ENCODE measurements around the gene PEF1.
"Not testable (repeated sequence)": the region's sequence is repeated elsewhere in the genome, so short reads cannot be mapped to it uniquely, and the experiment has no call there.

Gene PEF1

DNA sequence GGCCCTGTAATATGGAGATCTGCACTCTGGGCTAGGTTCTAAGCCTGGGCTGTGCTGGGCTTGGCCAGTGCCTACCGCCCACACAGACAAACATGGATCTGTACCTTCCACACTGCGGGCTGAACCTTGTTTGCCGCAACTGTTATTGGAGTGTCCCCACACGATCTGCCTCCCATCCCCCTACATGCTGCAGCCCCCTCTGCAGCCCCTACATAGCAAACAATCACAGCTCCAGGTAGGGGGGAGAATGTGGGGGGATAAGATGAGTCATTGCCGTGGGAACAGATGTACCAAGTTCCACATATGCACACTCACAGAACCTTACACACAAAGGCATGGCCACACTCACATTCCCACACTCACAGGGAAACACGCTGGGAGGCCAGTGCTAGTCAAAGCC is 29.3 kb downstream of the PEF1 start:
- no peak for DNase-seq

DNA sequence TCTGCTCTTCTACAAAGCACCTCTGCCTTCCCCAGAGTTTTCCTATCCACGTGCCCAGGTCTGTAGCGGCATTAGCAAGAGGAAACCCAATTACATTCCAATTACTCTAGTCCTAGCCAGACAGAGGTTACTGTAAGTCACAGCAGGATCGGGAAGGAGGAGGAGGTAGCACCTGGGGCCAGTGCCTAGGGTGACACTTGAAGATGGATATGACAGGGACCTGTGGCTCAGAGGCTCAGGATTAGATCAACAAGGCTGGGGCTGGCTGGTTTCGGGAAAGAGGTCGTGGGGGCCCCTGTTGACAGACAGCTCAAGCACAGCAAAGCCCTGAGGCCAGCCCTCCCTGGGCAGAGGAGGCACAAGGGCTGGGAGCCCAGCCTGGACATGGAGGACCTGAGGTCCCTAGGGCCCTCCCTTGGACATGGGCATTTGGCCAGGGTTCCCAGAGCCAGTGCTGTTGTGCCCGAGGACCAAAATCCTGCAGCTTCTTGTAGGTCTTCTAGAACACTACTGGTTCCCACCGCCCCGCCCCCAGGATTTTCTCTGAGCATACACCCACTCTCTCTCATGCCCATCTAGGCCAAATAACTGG is 30.2 kb downstream of the PEF1 start:
- no peak for DNase-seq

DNA sequence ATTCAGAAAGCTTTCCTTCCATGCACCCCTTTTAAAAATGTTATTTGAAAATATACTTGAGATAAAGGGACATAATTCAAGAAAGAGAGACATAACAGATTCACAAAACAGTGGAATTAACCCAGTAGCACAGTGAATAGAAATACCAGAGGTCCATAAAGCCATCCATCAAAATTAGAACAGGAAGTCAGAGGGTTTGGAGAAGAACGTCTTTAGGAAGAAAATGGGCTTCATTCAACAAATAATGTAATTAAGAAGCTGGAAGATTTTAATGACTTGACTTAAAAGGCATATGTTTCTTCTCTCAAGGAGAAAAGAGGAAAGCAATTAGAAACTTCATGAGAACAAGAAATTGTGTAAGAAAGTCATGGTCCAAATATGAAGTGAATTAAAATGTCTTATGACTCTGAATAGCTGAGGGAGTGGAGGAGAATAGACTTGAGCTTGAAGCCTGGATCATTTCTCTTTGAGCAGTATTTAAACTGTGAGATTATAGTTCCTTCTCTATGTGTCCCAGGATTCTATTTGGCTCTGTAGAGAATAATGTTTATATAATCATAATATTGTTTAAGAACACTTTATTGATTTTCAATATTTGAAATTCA is 35.1 kb downstream of the PEF1 start:
- DNase-seq, result no peak

DNA sequence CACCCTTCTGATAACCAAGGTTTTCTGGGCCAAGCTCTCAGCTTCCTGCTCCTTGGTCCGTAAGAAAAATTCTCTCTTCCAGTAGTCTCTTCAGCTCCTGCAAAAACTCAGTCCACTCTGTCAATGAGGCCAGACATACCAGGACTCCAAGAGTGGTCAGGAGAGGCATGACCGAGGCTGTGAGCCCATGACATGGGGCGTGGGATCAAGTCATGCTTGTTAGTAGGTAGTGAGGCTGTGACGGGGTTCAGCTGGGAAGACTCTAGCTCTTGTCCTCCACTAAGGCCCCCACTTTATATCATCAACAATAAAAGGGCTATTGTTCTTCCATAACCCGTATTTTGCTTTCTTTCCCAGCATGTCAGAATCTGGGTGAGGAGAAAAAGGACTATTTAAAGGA is 37.3 kb downstream of the PEF1 start:
- no peak for DNase-seq

GRCh38 chr1:31605908-31606427 is 38.7 kb downstream of the PEF1 start:
- no peak for DNase-seq

DNA sequence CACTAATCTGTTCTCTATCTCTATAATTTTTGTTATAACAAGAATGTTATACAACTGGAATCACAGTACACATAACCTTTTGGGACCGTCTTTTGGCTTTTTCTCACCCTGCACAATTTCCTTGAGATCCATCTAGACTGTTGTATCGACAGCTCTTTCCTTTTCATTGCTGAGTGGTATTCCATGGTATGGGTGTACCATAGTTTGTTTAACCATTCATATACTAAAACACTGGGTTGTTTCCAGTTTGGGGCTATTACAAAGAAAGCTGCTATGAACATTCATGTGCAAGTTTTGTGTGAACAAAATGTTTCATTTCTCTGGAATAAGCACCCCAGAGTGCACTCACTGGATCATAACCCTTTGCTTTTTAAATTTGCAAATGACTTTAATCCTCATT is 42.6 kb downstream of the PEF1 start:
- DNase-seq, result no peak

GRCh38 chr1:31600641-31601040 is 44.0 kb downstream of the PEF1 start:
- DNase-seq, result no peak

- no peak for DNase-seq
Measured at GRCh38 chr1:31598980-31599379, 45.7 kb downstream of the PEF1 start.

DNA sequence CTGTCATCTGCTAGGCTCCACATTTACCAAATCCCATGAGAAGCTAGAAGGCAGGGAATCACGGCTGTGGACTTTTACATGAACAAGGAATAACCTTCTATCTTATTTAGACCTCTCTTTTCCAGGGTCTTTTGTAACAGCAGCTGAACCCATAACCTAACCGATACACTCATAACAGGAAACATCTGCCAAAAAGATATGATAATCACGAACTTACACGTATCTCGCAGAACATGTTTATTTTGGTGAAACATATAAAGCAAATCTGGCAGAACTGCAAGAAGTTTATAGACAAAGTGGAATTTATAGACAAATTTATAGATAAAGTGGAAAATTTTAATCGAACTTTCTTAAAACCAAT is 48.0 kb downstream of the PEF1 start:
- no peak for DNase-seq

DNA sequence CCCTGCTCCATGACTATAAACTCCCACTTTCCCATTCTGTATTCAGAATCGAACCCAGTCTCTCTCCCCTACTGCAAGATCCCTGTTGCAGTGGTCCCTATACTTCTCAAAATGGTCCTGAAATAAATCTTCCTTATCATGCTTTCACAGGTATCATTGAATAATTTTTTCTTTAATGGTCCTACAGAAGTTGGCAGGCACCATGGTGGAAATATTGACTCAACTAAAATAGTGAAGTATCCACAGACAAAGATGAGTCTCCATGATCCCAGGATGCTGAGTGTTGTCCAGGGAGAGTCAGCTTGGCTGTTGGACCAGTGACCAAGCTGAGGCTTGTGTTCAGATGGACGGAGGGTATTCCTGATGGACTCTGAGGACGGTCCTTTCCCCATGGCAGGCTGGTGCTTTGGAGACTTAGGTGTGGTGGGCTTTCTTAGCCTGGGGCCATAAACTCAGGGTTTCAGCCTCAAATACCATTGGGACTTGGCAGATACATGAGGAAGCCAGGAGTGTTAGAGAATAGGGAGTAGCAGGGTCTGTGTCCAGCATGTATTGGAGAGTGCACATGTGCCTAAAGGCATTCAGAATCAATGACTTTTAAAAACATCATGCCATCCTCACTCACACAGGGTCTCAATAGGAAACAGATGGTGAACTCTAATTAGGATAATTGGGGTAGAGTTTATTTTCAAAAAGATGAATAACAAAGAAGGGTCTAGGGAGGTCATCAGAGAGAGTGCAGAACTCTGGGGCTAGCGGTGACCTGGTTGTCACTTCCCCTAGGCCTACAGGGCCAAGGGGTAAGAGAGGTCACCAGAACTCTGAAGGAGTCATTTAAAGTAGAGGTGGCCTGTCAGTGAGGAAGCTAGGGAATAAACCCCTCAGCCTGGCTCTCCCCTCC is 48.6 kb downstream of the PEF1 start:
- DNase-seq, result no peak

DNA sequence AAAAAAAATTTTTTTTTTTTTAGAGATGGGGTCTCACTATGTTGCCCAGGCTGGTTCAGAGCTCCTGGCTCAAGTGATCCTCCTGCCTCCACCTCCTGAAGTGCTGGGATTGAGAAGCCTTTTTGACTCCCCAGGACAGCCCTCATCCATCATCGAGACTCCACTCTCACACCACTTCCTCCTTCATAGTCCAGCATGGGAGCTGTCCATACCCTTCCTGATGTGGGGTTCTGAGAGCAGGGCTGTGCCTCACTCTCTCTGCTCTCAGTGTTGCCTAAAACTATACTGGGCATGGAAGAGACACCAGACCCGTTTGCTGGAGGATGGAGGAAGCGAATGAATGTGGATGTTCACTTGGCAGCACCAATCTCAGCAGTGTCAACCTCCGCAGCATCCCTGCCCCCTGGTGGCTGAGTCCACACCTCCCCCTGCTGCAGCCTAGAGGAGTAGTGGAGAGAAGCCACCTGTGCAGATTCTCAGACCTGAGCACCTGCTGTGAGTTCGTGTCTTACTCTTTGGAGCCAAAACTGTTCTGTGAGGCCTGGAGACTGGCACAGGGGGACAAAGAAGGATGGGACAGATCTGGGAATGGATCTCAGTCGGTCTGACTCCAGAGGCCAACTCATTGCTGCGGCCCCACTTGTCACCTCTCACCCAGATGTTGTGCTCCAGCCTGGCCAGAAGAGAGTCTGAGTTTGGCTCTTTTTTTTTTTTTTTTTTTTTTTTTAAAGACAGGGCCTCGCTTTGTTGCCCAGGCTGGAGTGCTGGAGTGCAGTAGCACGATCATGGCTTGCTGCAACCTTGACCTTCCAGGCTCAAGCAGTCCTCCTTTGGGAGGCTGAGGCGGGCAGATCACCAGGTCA is 50.7 kb downstream of the PEF1 start:
- DNase-seq, result peak in 15 of 51 donors; percentile 2 to 44 (median 21)

DNA sequence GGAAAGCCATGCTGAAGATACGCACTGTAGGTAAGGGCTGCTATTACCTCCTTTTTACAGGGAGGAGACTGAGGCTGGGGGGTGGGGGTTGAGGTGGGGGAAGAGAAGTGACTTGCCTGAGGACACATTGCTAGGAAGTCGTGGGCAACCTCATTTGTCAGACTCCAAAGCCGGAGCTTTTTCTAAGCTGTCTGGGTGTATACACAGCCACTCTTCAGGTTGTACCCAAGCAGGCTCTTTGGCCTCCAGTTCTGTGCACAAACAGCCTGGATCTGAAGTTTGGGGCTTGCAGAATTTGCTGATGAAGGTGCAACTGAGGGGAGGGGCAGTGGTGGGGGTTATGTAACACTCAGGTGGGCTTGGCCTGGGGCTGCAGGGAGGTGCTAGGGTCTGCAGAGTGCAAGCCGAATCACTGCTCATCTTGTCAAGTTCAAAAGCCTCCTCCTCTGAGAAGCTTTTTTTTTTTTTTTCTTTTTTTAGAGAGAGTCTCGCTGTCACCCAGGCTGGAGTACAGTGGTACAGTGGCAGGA is 51.5 kb downstream of the PEF1 start:
- DNase-seq, result no peak

DNA sequence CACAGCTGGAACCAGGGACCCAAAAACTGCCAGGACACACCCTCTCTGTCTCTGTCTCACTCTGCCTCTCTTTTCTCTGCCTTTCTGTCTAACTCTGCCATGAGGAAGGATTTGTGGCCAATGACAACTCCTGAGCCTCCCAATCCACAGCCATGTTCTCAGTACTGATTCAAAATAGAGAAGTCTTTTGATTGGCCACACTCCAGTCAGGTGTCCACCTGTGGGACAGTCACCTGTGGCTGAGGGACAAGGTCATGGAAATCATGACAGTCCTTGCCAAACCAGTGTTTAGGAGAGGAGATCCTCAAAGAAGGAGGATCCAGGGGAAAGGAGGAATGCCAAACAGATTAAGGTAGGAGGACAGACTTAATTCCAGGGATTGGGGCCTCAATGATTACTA is 52.5 kb downstream of the PEF1 start:
- no peak for DNase-seq

DNA sequence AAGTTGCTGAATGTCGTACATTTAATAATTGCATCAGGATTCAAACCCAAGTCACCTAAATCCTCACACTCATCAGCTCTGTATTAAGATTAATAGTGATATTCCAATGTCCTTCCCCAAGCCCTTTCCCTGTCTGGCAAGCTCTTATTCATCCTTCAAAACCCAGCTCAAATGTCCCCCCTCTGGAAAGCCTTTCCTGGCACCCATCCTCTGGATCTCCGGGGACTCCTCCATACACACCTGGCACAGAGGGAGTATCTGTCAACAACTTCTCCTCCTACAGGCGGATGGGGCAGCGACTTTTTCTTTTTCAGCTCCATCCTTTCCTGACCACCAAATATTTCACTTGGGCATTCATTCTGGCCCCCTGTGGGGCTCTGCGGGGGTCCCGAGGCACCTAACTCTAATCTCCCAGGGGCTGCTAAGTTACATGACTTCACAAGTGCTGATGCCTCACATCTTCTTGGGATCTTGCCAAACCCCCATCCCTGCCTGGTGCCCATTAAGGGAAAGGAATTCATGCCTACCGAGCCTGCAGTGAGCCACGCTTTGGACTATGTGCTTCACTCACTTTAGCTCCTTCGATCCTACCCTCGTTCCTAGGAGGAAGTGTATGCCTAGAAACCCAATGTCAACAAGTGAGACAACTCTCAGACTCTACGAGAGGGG is 53.1 kb downstream of the PEF1 start:
- no peak for DNase-seq

DNA sequence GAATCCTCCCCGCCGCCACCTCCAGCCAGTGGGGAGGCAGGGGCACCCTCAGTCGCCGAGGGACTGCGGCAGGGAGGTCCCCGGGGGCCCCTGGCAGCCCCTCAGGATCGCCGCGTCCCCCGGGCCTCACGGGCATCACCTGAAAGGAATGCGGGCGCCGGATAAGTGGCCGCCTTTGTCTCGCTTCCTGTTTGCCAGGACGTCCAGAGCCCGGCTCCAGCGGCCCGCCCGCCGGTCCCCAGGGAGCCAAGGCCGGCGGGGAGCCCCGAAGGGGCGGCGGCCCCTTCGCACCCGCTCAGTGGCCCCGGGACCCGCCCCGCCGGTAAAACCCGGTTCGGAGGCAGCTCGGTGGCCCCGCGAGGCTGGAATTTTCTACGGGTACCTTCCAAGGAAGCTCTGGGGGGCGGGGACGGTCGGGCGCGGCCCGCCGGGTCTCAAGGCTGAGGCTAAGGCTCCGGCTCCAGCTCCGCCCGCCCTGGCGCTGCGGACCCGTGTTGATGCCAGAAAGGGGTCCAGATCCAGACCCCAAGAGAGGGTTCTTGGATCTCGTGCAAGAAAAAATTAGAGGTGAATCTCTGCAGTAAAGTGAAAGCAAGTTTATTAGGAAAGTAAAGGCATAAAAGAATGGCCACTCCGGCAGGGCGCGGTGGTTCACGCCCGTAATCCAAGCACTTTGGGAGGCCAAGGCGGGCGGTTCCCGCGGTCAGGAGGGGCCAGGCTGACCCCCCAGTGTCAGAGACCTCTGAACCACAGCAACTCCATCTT is 55.7 kb downstream of the PEF1 start:
- DNase-seq, result no peak

DNA sequence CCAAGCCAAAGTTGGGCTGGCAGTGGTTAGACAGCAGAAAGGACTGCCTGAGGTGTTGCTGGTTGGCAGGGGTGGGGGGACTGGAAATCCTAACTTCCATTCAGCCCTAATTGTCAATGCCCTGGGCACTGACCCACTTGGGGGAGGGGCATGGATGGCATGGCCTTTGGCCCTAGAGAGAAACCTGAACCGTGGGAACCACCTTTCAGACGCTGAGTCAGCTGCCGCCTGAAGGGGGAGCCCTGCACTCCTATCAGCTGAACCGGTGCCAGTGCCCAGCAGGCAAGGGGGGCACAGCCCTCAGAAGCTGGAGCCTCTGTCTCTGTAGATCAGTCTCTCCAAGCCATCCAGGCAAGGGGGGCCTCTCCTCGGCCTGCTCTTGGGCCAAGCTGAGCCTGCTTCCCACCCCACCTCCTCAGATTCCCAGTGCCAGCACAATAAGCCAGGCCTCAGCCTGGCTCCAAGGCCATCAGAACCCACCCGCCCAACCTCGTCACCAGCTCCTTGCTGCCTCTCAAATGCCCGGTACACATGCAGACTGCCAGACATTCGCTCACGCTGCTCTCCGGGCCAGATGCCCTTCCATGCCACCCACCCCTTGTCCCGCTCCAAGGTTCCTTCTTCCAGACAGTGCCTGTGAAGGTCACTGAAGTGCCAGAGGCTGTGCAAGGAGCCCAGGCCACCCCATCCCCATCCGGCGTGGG is 56.8 kb downstream of the PEF1 start:
- peak in 16 of 51 donors; percentile 2 to 49 (median 14) for DNase-seq

DNA sequence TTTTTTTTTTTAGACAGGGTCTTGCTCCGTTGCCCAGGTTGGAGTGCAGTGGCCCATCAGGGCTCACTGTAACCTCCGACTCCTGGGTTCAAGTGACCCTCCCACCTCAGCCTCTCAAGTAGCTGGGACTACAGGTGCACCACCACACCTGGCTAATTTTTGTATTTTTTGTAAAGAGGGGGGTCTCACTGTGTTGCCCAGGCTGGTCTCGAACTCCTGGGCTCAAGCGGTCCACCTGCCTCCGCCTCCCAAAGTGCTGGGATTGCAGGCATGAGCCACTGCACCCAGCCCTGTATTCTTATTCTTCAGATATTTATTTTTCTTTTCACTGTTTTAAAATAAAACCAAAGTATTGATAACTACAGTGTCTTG is 57.4 kb downstream of the PEF1 start:
- not testable (repeated sequence) for DNase-seq

- no peak for DNase-seq
Measured at GRCh38 chr1:31586376-31587327, 58.0 kb downstream of the PEF1 start.

All from hypothalamus (tissue), 51 donors.